ENCODE results near the gene BRAT1.
A peak's percentile ranks its signal among the peaks of the same experiment; 100 is the strongest.
"Not testable (repeated sequence)": the region's sequence is repeated elsewhere in the genome, so short reads cannot be mapped to it uniquely, and the experiment has no call there.

BRAT1 gene

GRCh38 chr7:2535872-2536627 lies 19.3 kb downstream of the BRAT1 start:
- not testable (repeated sequence) for DNase-seq

- not testable (repeated sequence) for DNase-seq
These were observed 21.1 kb downstream of the BRAT1 start for GRCh38 chr7:2534214-2534613.

GRCh38 chr7:2533566-2533965 lies 21.8 kb downstream of the BRAT1 start:
- not testable (repeated sequence) for DNase-seq

- DNase-seq = not testable (repeated sequence)
These were observed 22.5 kb downstream of the BRAT1 start for GRCh38 chr7:2532816-2533215.

- not testable (repeated sequence) for DNase-seq
These were observed 23.0 kb downstream of the BRAT1 start for GRCh38 chr7:2532199-2532772.

- DNase-seq = not testable (repeated sequence)
These were observed 23.6 kb downstream of the BRAT1 start for GRCh38 chr7:2531796-2532110.

- not testable (repeated sequence) for DNase-seq
These were observed 24.1 kb downstream of the BRAT1 start for GRCh38 chr7:2530994-2531795.

- no peak for DNase-seq
These were observed 25.0 kb downstream of the BRAT1 start for GRCh38 chr7:2530071-2530987.

- DNase-seq = no peak
These were observed 25.9 kb downstream of the BRAT1 start for GRCh38 chr7:2529161-2530070.

- no peak for DNase-seq
These were observed 26.7 kb downstream of the BRAT1 start for GRCh38 chr7:2528481-2529095.

GRCh38 chr7:2527505-2528467 lies 27.5 kb downstream of the BRAT1 start:
- no peak for DNase-seq

- no peak for DNase-seq
These were observed 28.4 kb downstream of the BRAT1 start for GRCh38 chr7:2526659-2527504.

- no peak for DNase-seq
These were observed 29.4 kb downstream of the BRAT1 start for GRCh38 chr7:2525658-2526630.

- no peak for DNase-seq
These were observed 30.3 kb downstream of the BRAT1 start for GRCh38 chr7:2524808-2525657.

GRCh38 chr7:2523941-2524807 lies 31.1 kb downstream of the BRAT1 start:
- peak; percentile 68 for DNase-seq

GRCh38 chr7:2523461-2523936 lies 31.8 kb downstream of the BRAT1 start:
- DNase-seq = no peak

Data from NCI-H187 treated with DMSO at 0.1 percent for 48 hours (cell line).